ENCODE measurements around the gene PDE1C. TPM values are rescaled to one million over a fixed set of nuclear protein-coding genes. Genes with fewer than 3 reads are reported as not detected.

PDE1C gene
- polyA plus RNA-seq, 1 of the 3 experiments (the other 2 are of a cell fraction), result 4.6 TPM

DNA sequence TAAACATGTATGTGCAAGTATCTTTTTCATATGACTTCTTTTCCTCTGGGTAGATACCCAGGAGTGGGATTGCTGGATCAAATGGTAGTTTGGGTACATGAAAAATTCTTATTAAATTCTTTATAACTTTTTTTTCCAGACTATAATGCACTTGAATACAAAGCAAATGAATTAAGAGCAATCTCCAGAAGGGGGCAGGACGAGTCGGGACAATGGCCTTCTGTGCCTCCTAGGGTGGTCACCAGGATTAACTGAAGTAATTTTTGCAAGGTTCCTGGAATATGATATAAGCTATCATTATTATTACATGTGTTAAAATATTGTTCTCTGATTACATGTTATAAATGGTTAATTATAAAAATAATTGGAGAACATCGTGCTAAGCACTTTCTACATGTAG, 256.0 kb downstream of the PDE1C start:
- no peak overlapping the region for H2AFZ ChIP-seq (ENCODE audit: low read depth)

DNA sequence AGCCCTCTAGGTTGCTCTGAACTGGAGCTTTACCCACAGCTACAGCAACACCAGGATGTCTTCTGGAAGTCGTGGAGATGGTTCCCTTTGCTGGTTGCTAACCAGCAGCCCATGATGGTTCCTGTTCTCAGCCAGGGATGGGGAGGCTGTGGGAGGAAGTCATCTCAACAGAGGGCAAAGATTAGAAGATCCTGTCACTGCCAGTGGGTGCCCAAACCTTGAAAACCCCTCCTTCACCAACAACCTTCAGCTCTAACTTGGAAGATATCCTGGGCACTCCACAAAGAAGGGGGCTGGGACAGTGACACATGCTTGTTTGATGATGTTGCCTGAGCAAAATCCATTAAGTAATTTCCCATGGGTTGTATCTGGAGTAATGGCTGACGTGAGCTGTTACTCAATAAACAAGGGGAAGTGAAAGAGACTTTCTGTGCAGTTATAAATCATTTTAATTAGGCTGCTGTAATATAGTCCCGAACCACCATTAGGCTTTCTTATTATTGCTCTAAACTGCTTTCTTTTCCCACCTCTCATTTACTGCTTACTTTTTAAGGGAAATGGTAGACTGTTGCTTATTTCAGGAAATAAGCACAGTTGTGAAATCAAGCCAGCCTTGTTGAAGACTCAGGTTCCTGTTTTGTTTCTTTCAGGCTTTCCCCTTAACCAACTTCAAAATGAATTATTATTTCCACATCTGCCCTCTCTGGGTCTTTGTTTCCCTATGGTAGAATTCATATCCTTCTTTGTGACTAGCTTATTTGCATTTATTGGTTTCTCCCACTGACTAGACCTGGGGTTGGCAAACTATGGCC, 258.4 kb downstream of the PDE1C start:
- WGBS (ENCODE audit: low lambda C conversion rate), result 8% methylated on average over 3 of the region's 3 CpGs
- H3K27me3 ChIP-seq (ENCODE audit: insufficient read depth), result no peaks in the 10 kb centered on the region
- H3K9me3 ChIP-seq, result no peaks in the 10 kb centered on the region
- no peak overlapping the region for H3K27ac ChIP-seq (ENCODE audit: low read depth in 2 of 2, low read length in 1 of 2)
- no peak overlapping the region for H3K9ac ChIP-seq
- DNase-seq, result no peak
- H4K20me1 ChIP-seq (ENCODE audit: insufficient read depth), result no peaks in the 10 kb centered on the region
- TF ChIP-seq, protein P1, sequence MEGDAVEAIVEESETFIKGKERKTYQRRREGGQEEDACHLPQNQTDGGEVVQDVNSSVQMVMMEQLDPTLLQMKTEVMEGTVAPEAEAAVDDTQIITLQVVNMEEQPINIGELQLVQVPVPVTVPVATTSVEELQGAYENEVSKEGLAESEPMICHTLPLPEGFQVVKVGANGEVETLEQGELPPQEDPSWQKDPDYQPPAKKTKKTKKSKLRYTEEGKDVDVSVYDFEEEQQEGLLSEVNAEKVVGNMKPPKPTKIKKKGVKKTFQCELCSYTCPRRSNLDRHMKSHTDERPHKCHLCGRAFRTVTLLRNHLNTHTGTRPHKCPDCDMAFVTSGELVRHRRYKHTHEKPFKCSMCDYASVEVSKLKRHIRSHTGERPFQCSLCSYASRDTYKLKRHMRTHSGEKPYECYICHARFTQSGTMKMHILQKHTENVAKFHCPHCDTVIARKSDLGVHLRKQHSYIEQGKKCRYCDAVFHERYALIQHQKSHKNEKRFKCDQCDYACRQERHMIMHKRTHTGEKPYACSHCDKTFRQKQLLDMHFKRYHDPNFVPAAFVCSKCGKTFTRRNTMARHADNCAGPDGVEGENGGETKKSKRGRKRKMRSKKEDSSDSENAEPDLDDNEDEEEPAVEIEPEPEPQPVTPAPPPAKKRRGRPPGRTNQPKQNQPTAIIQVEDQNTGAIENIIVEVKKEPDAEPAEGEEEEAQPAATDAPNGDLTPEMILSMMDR (IDR thresholded peaks at IDR 0.05), result no peak
- TF ChIP-seq SMC3 (IDR thresholded peaks at IDR 0.05; ENCODE audit: low read depth, low read length) (no peak), TCF12 (IDR thresholded peaks at IDR 0.05) (no peak), TAF1 (IDR thresholded peaks at IDR 0.05; ENCODE audit: borderline replicate concordance, low read depth, low read length) (no peak), RAD21 (IDR thresholded peaks at IDR 0.05; ENCODE audit: low read length) (no peak), POLR2AphosphoS5 (IDR thresholded peaks at IDR 0.05; ENCODE audit: low read depth, low read length) (no peak), CHD2 (IDR thresholded peaks at IDR 0.05; ENCODE audit: low read length, partially characterized antibody) (no peak)
- H3K4me1 ChIP-seq (ENCODE audit: control insufficient read depth in 1 of 2, insufficient read depth in 2 of 2, low read depth in 1 of 2, low read length in 1 of 2), result peaks cover 0 to 4% of the 10 kb centered on the region in 2 experiments; a peak in 2 of 4 replicates
- no peaks in the 10 kb centered on the region for H3K36me3 ChIP-seq (replicated peaks in 1 of 2; ENCODE audit: control insufficient read depth in 1 of 2, insufficient read depth in 2 of 2, low read length in 1 of 2)
- no peak overlapping the region for H3K4me3 ChIP-seq (ENCODE audit: low read depth in 2 of 2, low read length in 1 of 2)
- H2AFZ ChIP-seq (ENCODE audit: low read depth), result no peak overlapping the region
- H3K79me2 ChIP-seq (ENCODE audit: insufficient read depth), result no peaks in the 10 kb centered on the region
- H3K4me2 ChIP-seq, result no peak overlapping the region
- ChIA-PET POLR2A (no interaction called here), CTCF (no interaction called here)
- H3K9me2 ChIP-seq, result no peaks in the 10 kb centered on the region
- no peaks in the 10 kb centered on the region for H3F3A ChIP-seq (replicated peaks; ENCODE audit: insufficient read depth)

More for the DNA sequence above, 256.0 kb downstream of the PDE1C start:
- H3K36me3 ChIP-seq (replicated peaks in 1 of 2; ENCODE audit: control insufficient read depth in 1 of 2, insufficient read depth in 2 of 2, low read length in 1 of 2), result no peaks in the 10 kb centered on the region
- WGBS (ENCODE audit: low lambda C conversion rate), result 9% methylated on average over 3 of the region's 3 CpGs
- TF ChIP-seq NFIC (IDR thresholded peaks at IDR 0.05; ENCODE audit: borderline replicate concordance) (no peak), SMC3 (IDR thresholded peaks at IDR 0.05; ENCODE audit: low read depth, low read length) (peak; percentile 43), RXRA (IDR thresholded peaks at IDR 0.05; ENCODE audit: borderline replicate concordance, low read depth) (no peak), RAD21 (IDR thresholded peaks at IDR 0.05; ENCODE audit: low read length) (peak; percentile 55)
- TF ChIP-seq, protein P1 (IDR thresholded peaks at IDR 0.05), result peak; percentile 79
- peaks cover 0 to 4% of the 10 kb centered on the region in 2 experiments; a peak in 2 of 4 replicates for H3K4me1 ChIP-seq (ENCODE audit: control insufficient read depth in 1 of 2, insufficient read depth in 2 of 2, low read depth in 1 of 2, low read length in 1 of 2)
- POLR2A ChIA-PET, result no interaction called here
- H3K4me2 ChIP-seq, result no peak overlapping the region
- no peaks in the 10 kb centered on the region for H4K20me1 ChIP-seq (ENCODE audit: insufficient read depth)
- no peak overlapping the region for H3K9ac ChIP-seq
- H3F3A ChIP-seq (replicated peaks; ENCODE audit: insufficient read depth), result no peaks in the 10 kb centered on the region
- no peak overlapping the region for H3K27ac ChIP-seq (ENCODE audit: low read depth in 2 of 2, low read length in 1 of 2)
- no peaks in the 10 kb centered on the region for H3K9me2 ChIP-seq
- H3K4me3 ChIP-seq (ENCODE audit: low read depth in 2 of 2, low read length in 1 of 2), result no peak overlapping the region
- CTCF ChIA-PET, result interaction anchor here (0.9 to 1.5 kb wide), 3 partner anchors 189 to 395 kb away, joined by 3 read pairs; no protein-coding TSS in a partner anchor
- H3K27me3 ChIP-seq (ENCODE audit: insufficient read depth), result peaks cover under 1% of the 10 kb centered on the region; the same call in 1 of the 2 replicates
- no peaks in the 10 kb centered on the region for H3K79me2 ChIP-seq (ENCODE audit: insufficient read depth)
- no peaks in the 10 kb centered on the region for H3K9me3 ChIP-seq
- DNase-seq, result no peak

Data from SK-N-SH (cell line).